Activated naive CD4-positive, alpha-beta T cell treated with anti-CD3 and anti-CD28 coated beads, Interleukin-2, amount 50 U/mL, for 72 hours (primary cell): ENCODE results near the gene SALL3. TPM values are rescaled to one million over a fixed set of nuclear protein-coding genes. Genes with fewer than 3 reads are reported as not detected.

ENCODE experiments used
- ATAC-seq, 2 donors: fragments of 150-1000 bp; cut with Tn5 transposase; 2 replicates each; pipeline ENCODE4 v1.10.0; 2021; ENCODE audit warnings: mild to moderate bottlenecking in 2 of 2, moderate library complexity in 2 of 2
- DNase-seq, 2 donors: peaks; one replicate each; pipeline ENCODE4 v3.0.0; 2021 to 2022; ENCODE audit warnings: low spot score in 2 of 2
- H3K27ac Mint-ChIP-seq, 2 donors: one replicate each; pipeline ENCODE4 v1.8.0; 2022; ENCODE audit warnings: mild to moderate bottlenecking in 2 of 2, mixed read lengths in 2 of 2
- H3K36me3 Mint-ChIP-seq, 2 donors: one replicate each; pipeline ENCODE4 v1.8.0; 2022; ENCODE audit warnings: mixed read lengths in 2 of 2
- H3K9me3 Mint-ChIP-seq, 2 donors: one replicate each; pipeline ENCODE4 v1.8.0; 2022; ENCODE audit warnings: mixed read lengths in 2 of 2
- total RNA-seq, 2 donors: library from RNA; stranded (reverse); gene quantifications; one replicate each; pipeline ENCODE4 v1.2.3, GENCODE V29; 2022

SALL3 gene
- total RNA-seq, 2 donors from 2014 or later, result not detected

DNA sequence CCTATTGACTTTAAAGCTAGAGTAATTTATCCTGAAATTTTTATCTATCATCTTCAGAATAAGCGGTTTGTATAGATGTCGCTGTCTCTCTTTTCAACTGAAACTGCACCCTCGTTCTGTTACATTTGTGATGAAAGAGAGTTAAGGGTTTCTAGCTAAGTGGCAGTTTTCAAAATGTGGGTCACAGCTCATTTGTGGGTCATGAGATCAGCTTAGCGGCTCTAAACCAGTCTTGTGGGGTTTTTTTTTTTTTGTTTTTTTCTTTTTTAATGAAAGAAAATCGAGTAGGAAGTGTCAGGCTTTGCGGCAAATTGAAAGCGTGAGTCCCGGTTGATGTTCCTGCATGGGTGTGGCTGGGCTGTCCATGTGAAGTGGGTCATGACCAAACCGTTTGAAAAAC lies 31.2 kb downstream of the SALL3 start:
- Mint-ChIP-seq H3K9me3 (no peaks in the 10 kb centered on the region), H3K27ac (no peak overlapping the region), H3K36me3 (no peaks in the 10 kb centered on the region)
- DNase-seq (no peak), ATAC-seq (no peak)

DNA sequence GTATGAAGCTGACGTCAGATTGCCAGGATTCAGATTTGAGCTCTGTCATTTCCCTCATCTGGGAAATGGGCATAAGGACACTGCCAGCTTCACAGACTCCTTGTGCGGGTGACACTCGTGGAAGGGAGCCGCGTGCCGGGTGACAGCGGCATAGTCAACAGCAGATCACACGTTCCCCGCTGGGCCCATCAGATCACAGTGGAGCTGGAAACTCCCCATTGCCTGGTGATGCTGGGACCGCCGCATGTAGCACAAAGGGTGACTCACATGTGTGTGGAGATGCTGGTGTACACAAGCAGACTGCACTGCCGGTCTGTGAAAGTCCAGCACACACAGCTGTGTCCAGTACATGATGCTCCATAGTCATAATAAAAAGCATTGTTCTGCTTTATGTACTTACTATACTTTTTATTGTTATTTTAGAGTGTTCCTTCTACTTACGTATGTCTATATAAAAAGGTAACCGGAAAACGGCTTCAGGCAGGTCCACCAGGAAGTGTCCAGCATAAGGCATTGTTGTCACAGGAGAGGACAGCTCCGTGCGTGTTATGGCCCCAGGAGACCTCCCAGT lies 31.8 kb downstream of the SALL3 start:
- no peak overlapping the region for H3K27ac Mint-ChIP-seq

DNA sequence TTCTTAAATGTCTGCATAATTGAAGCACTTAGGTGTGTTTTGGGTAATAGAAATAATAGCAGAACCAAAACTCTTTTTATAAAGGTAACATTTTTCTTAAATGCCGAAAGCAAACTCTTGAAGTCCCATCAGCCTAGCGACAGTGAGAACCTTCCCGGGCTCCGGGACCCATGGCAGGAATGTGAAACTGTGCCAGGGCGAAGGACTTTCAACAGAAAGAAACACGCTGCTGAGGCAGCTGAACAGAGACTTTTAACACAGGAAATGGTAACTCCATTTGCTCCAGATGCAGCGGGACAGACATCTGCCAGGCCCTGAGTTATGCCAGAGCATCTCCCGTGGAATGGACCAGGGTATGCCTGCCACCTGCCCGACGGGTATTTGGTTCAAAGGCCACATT lies 34.3 kb downstream of the SALL3 start:
- ATAC-seq (no peak), DNase-seq (no peak)
- no peaks in the 10 kb centered on the region for H3K36me3 Mint-ChIP-seq
- no peaks in the 10 kb centered on the region for H3K9me3 Mint-ChIP-seq
- no peak overlapping the region for H3K27ac Mint-ChIP-seq

More for the DNA sequence above, 31.8 kb downstream of the SALL3 start:
- H3K9me3 Mint-ChIP-seq, result no peaks in the 10 kb centered on the region
- no peak for DNase-seq
- ATAC-seq, result no peak
- no peaks in the 10 kb centered on the region for H3K36me3 Mint-ChIP-seq

DNA sequence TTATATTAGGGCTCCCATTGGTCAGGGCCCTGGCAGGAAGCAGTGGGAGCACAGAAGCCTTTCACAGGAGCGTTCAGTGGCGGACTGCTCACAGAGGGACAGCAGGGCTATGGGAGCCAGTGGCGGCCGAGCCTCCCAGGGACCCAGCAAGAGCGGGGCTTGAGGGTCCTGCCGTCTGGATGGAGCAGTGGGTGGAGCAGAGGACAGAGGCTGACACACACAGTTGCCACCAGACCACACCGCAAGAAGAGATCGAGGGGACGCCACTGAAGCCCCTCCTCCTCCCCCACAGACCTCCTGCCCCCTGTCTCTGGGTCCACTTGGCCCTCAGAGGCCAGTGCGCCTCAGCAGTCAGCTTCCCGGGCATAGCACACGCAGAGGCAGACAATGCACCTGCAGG lies 39.3 kb downstream of the SALL3 start:
- H3K36me3 Mint-ChIP-seq, result peaks cover 0 to 5% of the 10 kb centered on the region in 2 donors
- no peak overlapping the region for H3K27ac Mint-ChIP-seq
- DNase-seq (no peak), ATAC-seq (no peak)
- no peaks in the 10 kb centered on the region for H3K9me3 Mint-ChIP-seq

DNA sequence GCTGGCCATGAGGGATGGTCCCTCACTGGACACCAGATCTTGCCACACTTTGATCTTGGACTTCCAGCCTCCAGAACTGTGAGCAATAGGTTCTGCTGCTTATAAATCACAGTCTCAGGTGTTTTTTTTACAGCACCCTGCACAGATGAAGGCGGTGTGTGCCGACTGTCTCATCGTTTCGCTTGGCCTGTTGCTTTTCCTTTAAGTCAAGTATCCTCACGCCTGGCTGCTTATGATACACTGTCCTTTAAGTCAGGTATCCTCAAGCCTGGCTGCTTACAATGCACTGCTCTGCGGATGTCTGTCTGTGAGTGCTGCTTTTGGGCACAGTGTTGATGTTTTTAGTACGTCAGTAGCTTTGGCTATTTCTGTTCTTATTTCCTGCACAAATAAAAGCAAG lies 40.3 kb downstream of the SALL3 start:
- DNase-seq, result no peak
- no peak overlapping the region for H3K27ac Mint-ChIP-seq
- no peaks in the 10 kb centered on the region for H3K9me3 Mint-ChIP-seq
- H3K36me3 Mint-ChIP-seq, result peaks cover 0 to 5% of the 10 kb centered on the region in 2 donors
- no peak for ATAC-seq

DNA sequence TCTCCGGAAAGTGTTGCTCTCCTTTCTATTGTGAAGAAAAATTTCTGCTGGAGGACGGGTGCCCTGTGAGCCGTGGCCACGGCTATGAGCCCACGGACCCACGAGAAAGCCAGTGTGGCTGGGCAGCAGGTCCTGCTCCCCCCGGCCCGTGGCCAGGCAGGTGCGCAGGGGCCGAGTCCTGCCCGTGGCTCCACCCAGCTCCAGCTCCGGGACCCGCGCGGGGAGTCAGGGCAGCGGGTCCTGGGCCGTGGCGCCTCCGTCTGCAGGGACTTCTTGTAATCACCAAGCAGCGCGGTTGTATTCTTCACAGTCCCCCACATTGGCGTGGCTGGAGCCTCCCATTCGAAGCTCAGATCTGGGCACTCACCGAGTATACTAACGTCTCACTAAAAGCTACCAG lies 43.0 kb downstream of the SALL3 start:
- ATAC-seq (no peak), DNase-seq (no peak)
- H3K9me3 Mint-ChIP-seq, result peaks cover 0 to under 1% of the 10 kb centered on the region in 2 donors
- H3K36me3 Mint-ChIP-seq, result peaks cover 0 to 5% of the 10 kb centered on the region in 2 donors
- H3K27ac Mint-ChIP-seq, result no peak overlapping the region

DNA sequence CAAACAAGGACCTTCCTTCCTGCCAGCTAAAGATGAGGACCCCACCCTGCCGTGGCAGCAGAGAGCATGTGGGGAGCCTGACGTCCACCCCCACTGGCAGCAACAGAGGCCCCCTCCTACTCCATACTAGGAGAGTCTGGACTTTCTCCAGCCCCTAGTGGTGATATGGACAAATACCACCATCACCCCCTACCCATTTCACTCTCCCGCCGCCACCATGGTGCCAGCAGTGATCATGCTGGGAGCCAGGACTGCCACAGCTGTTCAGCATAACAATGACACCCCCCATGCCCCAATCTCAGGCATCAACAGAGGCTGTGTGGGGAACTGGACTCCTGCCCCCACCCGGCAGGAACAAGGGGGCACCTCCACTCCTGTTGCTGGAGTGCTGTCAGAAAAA lies 46.9 kb downstream of the SALL3 start:
- DNase-seq, result no peak
- H3K9me3 Mint-ChIP-seq, result peaks cover 11 to 15% of the 10 kb centered on the region in 2 donors

DNA sequence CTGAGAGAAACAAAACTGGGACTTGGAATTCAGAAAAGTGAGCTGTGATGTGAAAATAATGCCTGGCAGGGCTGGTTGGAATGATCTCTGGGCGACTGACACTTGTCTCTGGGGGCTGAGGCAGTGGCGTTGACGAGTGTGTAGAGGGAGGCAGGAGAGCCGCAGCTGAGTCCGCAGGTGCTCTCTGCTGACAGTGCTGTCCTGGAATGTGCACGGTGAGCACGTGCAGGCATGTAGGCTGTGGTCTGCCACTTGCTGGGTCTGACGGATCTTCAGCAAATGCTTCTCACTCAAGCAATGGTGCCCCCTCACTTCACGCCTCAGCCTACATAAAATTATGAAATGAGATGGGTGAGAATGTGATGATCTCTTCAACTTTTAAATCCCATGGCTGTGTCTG lies 51.1 kb downstream of the SALL3 start:
- Mint-ChIP-seq H3K9me3 (peaks cover 15 to 16% of the 10 kb centered on the region in 2 donors), H3K36me3 (peaks cover 0 to 11% of the 10 kb centered on the region in 2 donors), H3K27ac (no peak overlapping the region)
- DNase-seq (no peak), ATAC-seq (no peak)

More for the DNA sequence above, 46.9 kb downstream of the SALL3 start:
- no peak for ATAC-seq
- Mint-ChIP-seq H3K36me3 (peaks cover 0 to 16% of the 10 kb centered on the region in 2 donors), H3K27ac (no peak overlapping the region)

DNA sequence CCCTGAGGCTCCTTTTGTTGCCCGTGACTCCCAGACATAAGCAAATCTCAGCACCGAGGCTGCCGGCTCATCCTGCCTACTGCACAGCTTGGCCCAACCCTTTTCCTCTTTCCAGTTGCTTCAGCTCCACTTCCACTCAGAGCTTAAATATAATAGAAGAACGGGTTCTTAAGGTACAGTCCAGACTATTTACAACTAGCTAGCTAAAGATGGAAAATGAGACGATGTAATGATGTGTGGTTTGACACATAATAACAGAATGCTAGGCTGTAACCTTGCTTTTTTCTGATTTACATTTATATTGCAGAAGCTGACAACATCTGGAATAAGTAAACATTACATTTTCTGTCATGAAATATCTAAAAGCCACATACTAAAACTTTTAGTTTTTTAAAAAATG lies 62.7 kb downstream of the SALL3 start:
- no peaks in the 10 kb centered on the region for H3K36me3 Mint-ChIP-seq
- ATAC-seq (no peak), DNase-seq (no peak)
- no peak overlapping the region for H3K27ac Mint-ChIP-seq
- no peaks in the 10 kb centered on the region for H3K9me3 Mint-ChIP-seq

DNA sequence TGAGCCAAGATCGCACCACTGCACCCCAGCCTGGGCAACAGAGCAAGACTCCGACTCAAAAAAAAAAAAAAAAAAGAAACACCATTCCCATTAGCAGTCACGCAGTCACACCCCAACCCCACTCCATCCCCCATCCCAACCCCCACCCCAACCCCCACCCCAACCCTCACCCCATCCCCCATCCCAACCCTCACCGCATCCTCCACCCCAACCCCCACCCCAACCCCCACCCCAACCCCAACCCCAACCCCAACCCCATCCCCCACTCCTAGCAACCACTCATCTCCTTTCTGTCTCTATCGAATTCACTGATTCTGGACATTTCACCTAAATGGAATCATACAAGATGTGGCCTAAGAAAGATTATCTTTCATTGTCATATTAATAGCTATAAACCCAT lies 63.7 kb downstream of the SALL3 start:
- Mint-ChIP-seq H3K9me3 (no peaks in the 10 kb centered on the region), H3K27ac (no peak overlapping the region), H3K36me3 (no peaks in the 10 kb centered on the region)
- DNase-seq (no peak), ATAC-seq (no peak)

DNA sequence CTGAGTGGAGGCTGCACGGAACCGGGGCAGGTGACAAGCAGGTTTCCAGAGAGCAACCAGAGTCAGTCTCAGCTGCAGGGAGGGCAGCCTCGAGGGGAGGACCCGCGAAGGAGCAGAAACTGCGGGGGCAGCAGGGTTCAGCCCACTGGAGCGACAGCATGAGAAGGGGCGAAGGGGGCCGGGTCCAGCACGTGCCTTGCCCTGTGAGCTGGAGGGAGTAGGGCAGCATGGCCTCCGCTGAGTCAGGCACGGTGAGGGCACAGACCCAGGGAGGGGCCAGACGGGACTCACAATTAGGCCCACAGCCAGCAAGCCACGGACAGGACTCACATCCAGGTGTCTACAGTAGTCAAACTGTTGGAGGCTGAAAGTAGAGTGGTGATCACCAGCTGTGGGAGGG lies 66.9 kb downstream of the SALL3 start:
- H3K27ac Mint-ChIP-seq, result peak overlapping the region in 1 of 2 donors; percentile 32
- H3K9me3 Mint-ChIP-seq, result no peaks in the 10 kb centered on the region
- ATAC-seq (no peak), DNase-seq (no peak)
- H3K36me3 Mint-ChIP-seq, result no peaks in the 10 kb centered on the region

DNA sequence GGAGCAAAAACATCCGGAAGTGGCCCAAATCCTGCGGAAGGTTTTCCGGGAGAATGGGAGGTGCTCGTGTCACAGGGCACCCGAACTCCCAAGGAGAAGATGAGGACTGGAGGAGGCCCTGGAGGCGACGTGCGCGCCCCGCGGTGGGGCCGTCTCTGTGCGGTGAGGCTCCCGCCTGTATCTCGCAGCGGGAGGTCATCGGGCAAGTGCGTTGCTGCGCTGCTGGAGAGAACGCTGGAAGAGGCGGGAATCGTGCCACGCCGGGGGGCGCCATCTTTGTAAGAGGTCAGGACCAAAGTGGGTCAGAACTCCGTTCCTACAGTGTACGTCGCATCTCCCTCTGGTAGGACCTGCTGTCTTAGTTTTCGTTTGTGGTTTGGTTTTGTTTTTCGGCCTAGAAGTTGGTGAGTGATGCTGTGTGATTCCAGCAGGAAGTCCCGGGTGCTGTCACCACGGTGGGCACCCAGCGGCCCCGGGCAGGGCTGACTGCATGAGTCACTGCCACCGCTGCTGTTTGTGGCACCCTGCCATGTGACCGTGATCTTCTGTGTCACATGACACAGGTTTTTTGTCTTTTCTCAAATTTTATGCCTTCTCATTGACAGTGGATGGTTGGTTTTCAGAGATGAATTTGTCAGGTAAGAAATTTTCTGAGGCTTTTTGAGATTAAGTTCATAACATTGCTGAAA lies 68.1 kb downstream of the SALL3 start:
- DNase-seq (no peak), ATAC-seq (no peak)
- Mint-ChIP-seq H3K36me3 (no peaks in the 10 kb centered on the region), H3K9me3 (no peaks in the 10 kb centered on the region), H3K27ac (no peak overlapping the region)

DNA sequence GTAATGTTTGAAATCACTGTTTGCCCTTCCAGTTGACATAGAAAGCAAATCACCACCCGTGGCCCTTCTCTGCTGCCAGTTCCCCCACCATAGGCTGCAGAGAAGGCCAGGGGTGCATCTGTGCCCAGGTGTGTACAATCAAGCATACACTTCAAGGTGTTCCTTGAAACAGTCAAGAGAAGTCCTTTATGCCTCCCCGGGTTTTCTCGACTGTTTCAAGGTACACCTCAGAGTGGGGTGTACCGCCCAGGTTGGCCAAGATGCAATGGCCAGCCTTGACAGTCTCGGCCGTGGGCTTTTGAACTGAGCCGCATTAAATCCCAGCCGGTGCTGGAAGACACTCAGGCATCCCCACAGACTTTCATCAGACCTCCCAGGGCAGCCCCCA lies 68.6 kb downstream of the SALL3 start:
- Mint-ChIP-seq H3K36me3 (no peaks in the 10 kb centered on the region), H3K9me3 (no peaks in the 10 kb centered on the region), H3K27ac (no peak overlapping the region)
- DNase-seq (no peak), ATAC-seq (no peak)

DNA sequence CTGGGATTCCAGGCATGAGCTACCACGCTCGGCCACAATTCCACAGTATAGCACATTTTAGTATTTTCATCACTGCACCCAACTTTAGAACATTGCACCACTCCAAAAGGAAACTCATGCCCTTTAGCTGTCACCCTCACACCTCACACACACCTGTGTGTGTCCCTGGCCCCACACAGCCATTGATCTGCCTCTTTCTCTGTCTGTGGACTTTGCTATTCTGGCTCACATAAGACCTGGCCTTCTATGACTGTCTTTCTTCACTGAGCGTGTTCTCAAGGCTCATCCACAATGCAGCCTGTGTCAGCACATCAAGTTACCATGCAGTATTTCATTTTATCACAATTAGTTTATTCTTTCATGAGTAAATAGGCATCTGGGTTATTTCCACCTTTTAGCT lies 69.9 kb downstream of the SALL3 start:
- ATAC-seq (no peak), DNase-seq (no peak)
- Mint-ChIP-seq H3K9me3 (no peaks in the 10 kb centered on the region), H3K36me3 (no peaks in the 10 kb centered on the region), H3K27ac (no peak overlapping the region)

Other genes with a start within 250 kb of the SALL3 start
- 10 to 100 TPM; 25.9 to 34.6 TPM for gene ATP9B, start 89.6 kb downstream of the SALL3 start, total RNA-seq